Natural killer cell treated with Interleukin-12 subunit alpha and Interleukin-12 subunit beta and Interleukin-15 and Interleukin-18, amount 100 ng/mL, for 72 hours (primary cell): ENCODE data around the gene PPP1R3F. TPM values are rescaled to one million over a fixed set of nuclear protein-coding genes. Genes with fewer than 3 reads are reported as not detected.
"Not testable (repeated sequence)": the region's sequence is repeated elsewhere in the genome, so short reads cannot be mapped to it uniquely, and the experiment has no call there.

Experiments
- ATAC-seq, 2 donors: fragments of 150-1000 bp; cut with Tn5 transposase in 1 of 2; sonication (Bioruptor Pico), chemical (Tn5 transposase) in 1 of 2; 2 replicates each; pipeline ENCODE4 v1.10.0; 2021
- DNase-seq: peaks from one replicate; pipeline ENCODE4 v3.0.0; 2022; ENCODE audit warnings: low spot score
- H3K27ac Mint-ChIP-seq, 2 donors: 1 replicate in 1 of 2; 2 replicates in 1 of 2; pipeline ENCODE4 v1.8.0; 2022; ENCODE audit warnings: mixed read lengths in 2 of 2, mild to moderate bottlenecking in 1 of 2, moderate library complexity in 1 of 2
- H3K27me3 Mint-ChIP-seq, 2 donors: 1 replicate in 1 of 2; 2 replicates in 1 of 2; pipeline ENCODE4 v1.8.0; 2022; ENCODE audit warnings: mixed read lengths in 2 of 2
- H3K36me3 Mint-ChIP-seq: one replicate; pipeline ENCODE4 v1.8.0; 2022; ENCODE audit warnings: mixed read lengths
- H3K4me1 Mint-ChIP-seq, 2 donors: 1 replicate in 1 of 2; 2 replicates in 1 of 2; pipeline ENCODE4 v1.8.0; 2022; ENCODE audit warnings: low read depth in 2 of 2, mixed read lengths in 2 of 2, mild to moderate bottlenecking in 1 of 2
- H3K4me3 Mint-ChIP-seq: one replicate; pipeline ENCODE4 v1.8.0; 2022; ENCODE audit warnings: mixed read lengths
- H3K9me3 Mint-ChIP-seq: 2 replicates; pipeline ENCODE4 v1.8.0; 2022; ENCODE audit warnings: mixed read lengths
- total RNA-seq, 2 donors: library from RNA; stranded (reverse); gene quantifications; one replicate each; pipeline ENCODE4 v1.2.3, GENCODE V29; 2022

Gene PPP1R3F
- total RNA-seq, 2 donors from 2014 or later = 3.4 to 3.8 TPM

DNA sequence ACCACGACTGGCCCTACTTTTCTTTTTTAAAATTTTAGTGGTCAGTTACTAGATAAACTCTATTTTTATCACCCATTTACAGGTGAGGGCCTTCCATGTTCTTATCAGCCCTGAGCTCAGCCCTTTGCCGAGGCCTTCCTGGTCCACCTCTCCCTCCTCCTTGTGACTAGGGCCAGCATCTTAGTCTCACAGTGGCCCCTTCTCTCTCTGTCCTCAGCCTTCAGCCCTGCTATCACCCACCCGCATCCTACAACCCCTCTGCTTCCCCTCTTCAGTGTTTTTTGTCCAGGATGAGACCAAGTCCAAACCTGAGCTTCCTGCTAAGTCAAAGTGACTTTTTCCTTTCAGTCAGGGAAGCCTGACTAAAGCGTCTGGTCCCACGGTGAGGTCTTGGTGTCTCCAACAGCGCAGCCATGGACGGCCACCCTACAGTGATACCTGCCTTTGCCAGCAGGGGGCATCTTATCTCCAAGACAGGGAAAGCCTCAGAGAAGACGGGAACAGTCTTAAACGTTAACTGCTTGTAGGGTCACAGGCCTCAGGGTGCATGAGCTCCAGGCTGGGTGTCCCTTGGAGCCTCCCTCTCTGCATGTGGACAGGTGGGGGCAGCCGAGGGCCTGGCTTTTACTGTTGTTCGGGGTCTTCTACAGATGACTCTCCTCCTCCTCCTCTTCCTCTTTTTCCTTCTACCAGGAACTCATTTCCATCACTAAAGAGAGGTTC lies 22.2 kb downstream of the PPP1R3F start:
- peak; percentile 69 to 74 for ATAC-seq
- Mint-ChIP-seq H3K27ac (no peak overlapping the region), H3K36me3 (no peaks in the 10 kb centered on the region)

DNA sequence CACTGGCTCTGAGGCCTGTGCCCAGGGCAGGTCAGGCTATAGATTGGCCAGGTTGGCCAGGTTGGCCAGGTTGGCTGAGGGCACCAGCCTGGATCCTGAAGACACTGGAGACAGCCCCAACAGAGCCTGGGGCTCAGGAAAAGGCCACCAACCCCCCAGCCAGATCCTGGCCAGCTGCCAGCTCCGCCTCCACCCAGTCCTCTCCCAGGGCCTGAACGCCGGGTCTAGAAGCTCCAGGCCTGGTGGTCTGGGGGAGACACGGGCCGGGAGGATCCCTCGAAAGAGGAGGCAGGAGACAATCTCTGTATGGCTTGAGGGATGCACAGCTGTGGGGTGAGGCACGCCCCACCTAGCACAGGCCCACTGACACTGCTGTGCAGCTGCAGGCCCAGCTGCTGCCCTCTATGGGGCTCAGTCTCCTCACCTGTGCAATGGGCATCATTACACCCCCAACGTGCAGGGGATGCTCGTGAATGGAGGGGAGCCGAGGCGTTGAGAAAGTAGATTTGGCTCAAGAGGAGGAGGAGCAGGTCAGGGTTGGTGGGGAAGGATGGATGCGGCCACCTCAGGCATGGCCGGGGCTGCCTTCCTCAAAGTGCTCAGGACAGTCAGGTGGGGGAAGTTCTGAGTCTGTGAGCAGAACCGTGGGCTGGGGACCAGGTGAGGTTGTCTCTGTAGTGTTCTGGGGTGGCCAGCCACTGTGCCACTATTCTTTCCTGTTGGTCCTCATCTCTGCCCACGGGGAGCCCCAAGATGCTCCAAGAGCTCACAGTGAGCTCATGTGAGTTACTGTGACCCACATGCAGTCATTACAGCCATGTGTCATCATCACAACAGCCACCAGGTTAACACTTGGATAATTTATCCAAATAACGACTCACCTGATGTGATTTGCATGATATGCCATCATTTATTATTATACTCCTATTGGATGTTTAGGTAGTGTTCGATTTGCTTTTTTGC lies 23.1 kb downstream of the PPP1R3F start:
- Mint-ChIP-seq H3K27ac (no peak overlapping the region), H3K4me3 (no peak overlapping the region), H3K9me3 (no peaks in the 10 kb centered on the region), H3K4me1 (peaks cover 5 to 7% of the 10 kb centered on the region in 2 donors), H3K36me3 (no peaks in the 10 kb centered on the region), H3K27me3 (peaks cover 7 to 19% of the 10 kb centered on the region in 2 donors)
- DNase-seq = no peak
- ATAC-seq = no peak

More for the DNA sequence above, 22.2 kb downstream of the PPP1R3F start:
- DNase-seq = peak; percentile 75
- Mint-ChIP-seq H3K9me3 (no peaks in the 10 kb centered on the region), H3K4me3 (no peak overlapping the region), H3K27me3 (peaks cover 7 to 17% of the 10 kb centered on the region in 2 donors), H3K4me1 (peaks cover 10 to 11% of the 10 kb centered on the region in 2 donors)

DNA sequence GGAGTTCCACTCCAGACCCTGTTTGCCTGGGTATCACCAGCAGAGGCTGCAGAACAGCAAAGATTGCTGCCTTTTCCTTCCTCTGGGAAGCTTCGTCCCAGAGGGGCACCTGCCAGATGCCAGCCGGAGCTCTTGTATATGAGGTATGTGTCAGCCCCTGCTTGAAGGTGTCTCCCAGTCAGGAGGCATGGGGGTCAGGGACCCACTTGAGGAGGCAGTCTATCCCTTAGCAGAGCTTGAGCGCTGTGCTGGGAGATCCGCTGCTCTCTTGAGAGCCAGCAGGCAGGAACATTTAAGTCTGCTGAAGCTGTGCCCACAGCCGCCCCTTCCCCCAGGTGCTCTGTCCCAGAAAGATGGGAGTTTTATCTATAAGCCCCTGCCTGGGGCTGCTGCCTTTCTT lies 29.7 kb downstream of the PPP1R3F start:
- DNase-seq, H3K36me3 Mint-ChIP-seq, H3K9me3 Mint-ChIP-seq, ATAC-seq, H3K27ac Mint-ChIP-seq, H3K4me1 Mint-ChIP-seq, H3K4me3 Mint-ChIP-seq: not testable (repeated sequence)
- peaks cover 7 to 30% of the 10 kb centered on the region in 2 donors for H3K27me3 Mint-ChIP-seq

DNA sequence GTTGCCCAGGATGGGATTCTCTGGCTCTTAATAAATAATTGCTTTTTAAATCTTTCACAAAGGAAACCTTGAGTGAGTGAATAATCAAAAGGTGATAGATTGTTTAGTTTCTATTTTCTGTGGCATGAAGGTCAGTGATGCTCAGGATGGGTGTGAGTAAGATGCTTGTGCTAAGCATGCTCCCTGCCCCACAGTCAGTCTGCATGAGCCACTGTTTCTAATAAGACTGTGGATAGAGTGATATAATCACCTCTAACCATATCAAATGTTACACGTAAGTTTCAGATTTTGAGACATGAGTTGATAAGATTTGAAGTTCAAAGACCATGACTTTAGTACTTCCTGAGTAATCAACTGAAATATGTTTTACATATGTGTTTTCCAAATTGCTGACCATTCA lies 31.1 kb downstream of the PPP1R3F start:
- ATAC-seq (no peak), DNase-seq (no peak)
- no peak overlapping the region for H3K27ac Mint-ChIP-seq
- no peaks in the 10 kb centered on the region for H3K9me3 Mint-ChIP-seq
- H3K4me1 Mint-ChIP-seq = no peaks in the 10 kb centered on the region
- no peaks in the 10 kb centered on the region for H3K36me3 Mint-ChIP-seq
- H3K4me3 Mint-ChIP-seq = no peak overlapping the region
- H3K27me3 Mint-ChIP-seq = peaks cover 7 to 31% of the 10 kb centered on the region in 2 donors

DNA sequence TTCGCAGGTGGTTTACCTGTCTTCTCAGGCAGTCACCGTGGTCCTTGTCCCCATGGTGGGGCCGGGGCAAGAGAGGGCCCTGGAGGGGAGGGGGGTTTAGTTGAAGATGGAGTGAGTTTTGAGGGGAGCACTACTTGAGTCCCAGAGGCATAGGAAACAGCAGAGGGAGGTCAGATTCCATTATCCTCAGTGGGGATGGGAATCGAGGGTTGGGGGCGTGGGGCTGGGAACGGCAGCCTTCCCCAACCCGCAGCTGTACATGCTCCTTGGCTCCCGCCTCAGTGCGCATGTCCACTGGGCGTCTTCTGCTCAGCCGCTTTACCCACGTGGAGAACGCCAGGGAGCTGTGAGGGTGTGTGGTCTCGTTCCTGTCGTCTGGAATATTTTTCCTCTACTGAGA lies 33.8 kb downstream of the PPP1R3F start, which contains the start of gene GAGE10:
Gene GAGE10, plus strand, starts transcription at position 301 of the 400 bp plus-strand sequence. CDS start 1,214 bp downstream, outside the sequence.
- Mint-ChIP-seq H3K36me3 (no peaks in the 10 kb centered on the region), H3K4me3 (no peak within 1 kb of the TSS), H3K9me3 (no peaks in the 10 kb centered on the region), H3K4me1 (peaks cover 3% of the 10 kb centered on the region in 2 donors), H3K27ac (no peak within 1 kb of the TSS), H3K27me3 (peaks cover 6 to 24% of the 10 kb centered on the region in 2 donors)
- ATAC-seq (no peak), DNase-seq (no peak)

DNA sequence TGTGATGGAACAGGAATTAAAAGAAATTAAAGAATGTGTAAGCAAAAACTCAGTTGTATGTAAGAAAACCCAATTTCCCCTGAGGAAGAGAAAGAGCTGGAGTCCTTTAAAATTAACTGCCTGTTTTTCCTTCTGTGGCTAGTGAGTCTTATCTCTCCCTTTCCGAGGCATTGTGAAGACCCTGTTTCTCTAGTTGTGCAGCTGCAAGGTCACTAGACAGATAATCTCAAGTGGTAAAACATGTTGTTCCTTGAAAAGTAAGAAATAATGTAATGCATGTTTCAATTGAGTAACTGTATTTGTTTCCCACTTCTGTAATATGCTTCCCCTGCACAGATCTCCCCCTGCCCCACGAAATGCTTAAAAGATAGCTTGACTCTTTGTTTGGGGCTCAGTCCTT lies 38.2 kb downstream of the PPP1R3F start:
- not testable (repeated sequence) for DNase-seq, H3K9me3 Mint-ChIP-seq, H3K4me3 Mint-ChIP-seq, ATAC-seq, H3K27ac Mint-ChIP-seq, H3K36me3 Mint-ChIP-seq
- peaks cover 0 to 20% of the 10 kb centered on the region in 2 donors for H3K27me3 Mint-ChIP-seq
- peaks cover 24 to 25% of the 10 kb centered on the region in 2 donors for H3K4me1 Mint-ChIP-seq

DNA sequence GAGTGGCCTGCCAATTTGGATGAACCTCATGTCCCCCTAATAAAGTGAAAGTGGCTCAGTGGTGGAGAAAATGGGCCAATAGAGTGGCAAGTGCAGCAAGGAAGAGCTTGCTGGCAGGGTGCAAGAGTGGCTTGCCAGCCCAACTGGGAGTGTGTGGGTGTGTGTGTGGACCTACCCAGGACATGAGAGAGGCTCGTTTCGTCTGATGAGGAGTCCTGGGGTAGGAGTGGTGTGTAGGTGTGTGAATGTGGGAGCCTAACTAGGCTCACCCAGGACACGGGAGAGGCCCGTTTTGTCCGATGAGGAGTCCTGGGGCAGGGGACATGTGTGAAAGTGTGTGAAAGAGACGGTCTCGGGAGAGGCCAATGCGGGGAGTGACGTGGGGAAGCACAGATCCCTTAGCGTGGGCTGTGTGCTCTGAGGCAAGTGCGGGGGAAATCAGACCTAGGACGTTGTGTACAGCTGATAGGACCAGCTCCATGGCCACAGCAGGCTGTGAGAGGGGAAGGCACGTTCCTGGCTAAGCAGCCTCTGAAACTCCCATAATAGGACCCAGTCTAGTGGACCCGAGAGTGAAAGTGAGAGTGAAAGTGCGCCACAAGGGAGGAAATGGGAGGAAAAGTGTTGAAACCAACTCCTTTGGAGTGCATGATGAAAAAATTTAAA lies 39.1 kb downstream of the PPP1R3F start:
- peaks cover 0 to 18% of the 10 kb centered on the region in 2 donors for H3K27me3 Mint-ChIP-seq
- H3K27ac Mint-ChIP-seq = peak overlapping the region; percentile 53 to 65
- H3K4me3 Mint-ChIP-seq = peak overlapping the region; percentile 77
- ATAC-seq = peak in 1 of 2 donors; percentile 79
- no peaks in the 10 kb centered on the region for H3K9me3 Mint-ChIP-seq
- peaks cover 24 to 25% of the 10 kb centered on the region in 2 donors for H3K4me1 Mint-ChIP-seq
- DNase-seq = no peak
- no peaks in the 10 kb centered on the region for H3K36me3 Mint-ChIP-seq

DNA sequence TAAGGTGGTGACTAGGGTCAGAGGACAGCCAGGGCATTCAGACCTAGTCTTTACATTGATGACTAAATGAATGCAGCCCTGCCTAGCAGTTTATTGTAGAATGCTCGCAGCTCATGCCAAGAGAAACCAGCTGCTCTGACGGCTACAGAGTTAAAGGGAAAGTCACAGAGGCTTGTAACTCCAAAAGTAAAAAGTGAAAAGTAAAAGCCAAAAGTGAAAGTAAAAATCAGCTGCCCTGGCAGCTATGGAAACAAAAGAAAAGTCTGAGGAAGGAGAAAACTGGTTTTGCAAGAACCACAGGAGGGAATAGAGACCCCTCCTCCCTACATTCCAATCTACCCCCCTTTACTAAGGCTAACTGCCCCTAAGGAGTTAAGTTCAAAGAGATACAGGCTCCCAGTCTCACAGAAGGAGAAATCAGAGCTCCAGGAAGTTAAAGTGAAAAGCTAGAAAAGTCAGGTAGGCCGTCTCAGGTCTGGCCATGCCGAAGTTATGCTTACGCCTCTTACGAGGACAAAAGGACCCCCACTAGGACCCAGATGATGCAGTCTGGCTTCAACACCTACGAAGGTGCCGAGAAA lies 39.9 kb downstream of the PPP1R3F start:
- ATAC-seq (peak in 1 of 2 donors; percentile 40), DNase-seq (no peak)
- peak overlapping the region; percentile 53 to 65 for H3K27ac Mint-ChIP-seq
- H3K4me3 Mint-ChIP-seq = peak overlapping the region; percentile 77
- no peaks in the 10 kb centered on the region for H3K36me3 Mint-ChIP-seq
- H3K9me3 Mint-ChIP-seq = no peaks in the 10 kb centered on the region
- peaks cover 24 to 25% of the 10 kb centered on the region in 2 donors for H3K4me1 Mint-ChIP-seq
- peaks cover 0 to 14% of the 10 kb centered on the region in 2 donors for H3K27me3 Mint-ChIP-seq

DNA sequence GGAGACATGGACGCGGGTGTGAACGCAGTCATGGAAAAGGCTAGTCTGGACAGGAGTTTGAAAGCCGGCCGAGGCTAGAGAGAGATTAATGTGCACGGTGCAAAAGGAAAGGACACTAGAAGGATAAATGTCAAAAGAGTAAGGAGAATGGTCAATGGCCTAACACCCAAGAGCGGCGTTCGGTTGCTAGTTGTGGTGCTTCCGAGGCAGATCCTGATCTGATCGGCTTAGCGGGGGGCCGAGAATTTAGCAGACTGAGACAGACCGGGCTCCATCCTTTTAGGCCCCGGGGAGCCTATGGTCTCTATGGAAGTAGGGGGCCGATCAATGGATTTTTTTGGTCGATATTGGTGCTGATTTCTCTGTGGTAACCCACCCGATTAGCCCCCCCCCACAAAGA lies 40.8 kb downstream of the PPP1R3F start:
- Mint-ChIP-seq H3K36me3 (no peaks in the 10 kb centered on the region), H3K27ac (no peak overlapping the region), H3K27me3 (peaks cover 0 to 16% of the 10 kb centered on the region in 2 donors), H3K4me1 (peaks cover 24 to 25% of the 10 kb centered on the region in 2 donors), H3K4me3 (no peak overlapping the region), H3K9me3 (no peaks in the 10 kb centered on the region)
- ATAC-seq = no peak
- DNase-seq = no peak

DNA sequence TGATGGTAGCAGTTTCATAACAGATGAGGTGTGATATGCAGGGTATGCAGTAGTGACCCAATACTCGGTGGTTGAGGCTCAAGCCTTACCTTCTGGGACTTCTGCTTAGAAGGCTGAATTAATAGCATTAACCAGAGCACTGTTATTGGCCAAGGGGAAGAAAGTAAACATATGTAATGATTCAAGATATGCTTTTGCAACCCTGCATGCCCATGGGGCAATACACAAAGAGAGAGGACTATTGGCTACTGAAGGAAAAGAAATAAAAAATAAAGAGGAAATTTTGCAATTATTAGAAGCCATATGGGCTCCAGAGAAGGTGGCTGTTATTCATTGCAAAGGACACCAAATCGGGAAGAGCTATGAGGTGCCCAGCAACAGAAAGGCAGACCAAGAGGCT lies 42.6 kb downstream of the PPP1R3F start:
- H3K4me1 Mint-ChIP-seq = peaks cover 24 to 25% of the 10 kb centered on the region in 2 donors
- ATAC-seq = no peak
- H3K4me3 Mint-ChIP-seq = no peak overlapping the region
- H3K27ac Mint-ChIP-seq = no peak overlapping the region
- no peak for DNase-seq
- no peaks in the 10 kb centered on the region for H3K9me3 Mint-ChIP-seq
- peaks cover 0 to 15% of the 10 kb centered on the region in 2 donors for H3K27me3 Mint-ChIP-seq
- no peaks in the 10 kb centered on the region for H3K36me3 Mint-ChIP-seq

DNA sequence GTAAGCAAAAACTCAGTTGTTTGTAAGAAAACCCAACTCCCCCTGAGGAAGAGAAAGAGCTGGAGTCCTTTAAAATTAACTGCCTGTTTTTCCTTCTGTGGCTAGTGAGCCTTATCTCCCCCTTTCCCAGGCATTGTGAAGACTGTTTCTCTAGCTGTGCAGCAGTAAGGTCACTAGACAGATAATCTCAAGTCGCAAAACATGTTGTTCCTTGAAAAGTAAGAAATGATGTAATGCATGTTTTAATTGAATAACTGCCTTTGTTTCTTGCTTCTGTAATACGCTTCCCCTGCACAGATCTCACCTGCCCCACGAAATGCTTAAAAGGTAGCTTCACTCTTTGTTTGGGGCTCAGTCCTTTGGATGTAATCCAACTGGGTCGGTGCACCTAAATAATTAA lies 46.5 kb downstream of the PPP1R3F start:
- Mint-ChIP-seq H3K4me3 (no peak overlapping the region), H3K27ac (no peak overlapping the region), H3K36me3 (no peaks in the 10 kb centered on the region), H3K9me3 (no peaks in the 10 kb centered on the region), H3K27me3 (peaks cover 0 to 13% of the 10 kb centered on the region in 2 donors), H3K4me1 (no peaks in the 10 kb centered on the region)
- DNase-seq (no peak), ATAC-seq (no peak)

DNA sequence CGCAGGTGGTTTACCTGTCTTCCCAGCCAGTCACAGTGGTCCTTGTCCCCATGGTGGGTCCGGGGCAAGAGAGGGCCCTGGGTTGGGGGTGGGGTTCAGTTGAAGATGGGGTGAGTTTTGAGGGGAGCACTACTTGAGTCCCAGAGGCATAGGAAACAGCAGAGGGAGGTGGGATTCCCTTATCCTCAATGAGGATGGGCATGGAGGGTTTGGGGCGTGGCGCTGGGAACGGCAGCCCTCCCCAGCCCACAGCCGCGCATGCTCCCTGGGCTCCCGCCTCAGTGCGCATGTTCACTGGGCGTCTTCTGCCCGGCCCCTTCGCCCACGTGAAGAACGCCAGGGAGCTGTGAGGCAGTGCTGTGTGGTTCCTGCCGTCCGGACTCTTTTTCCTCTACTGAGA lies 52.1 kb downstream of the PPP1R3F start, which contains the start of gene GAGE12J:
Gene GAGE12J, plus strand, starts transcription at position 301 of the 400 bp plus-strand sequence. CDS start 1,157 bp downstream, outside the sequence.
- DNase-seq, H3K27ac Mint-ChIP-seq, H3K4me3 Mint-ChIP-seq, H3K9me3 Mint-ChIP-seq, H3K36me3 Mint-ChIP-seq, ATAC-seq, H3K4me1 Mint-ChIP-seq, H3K27me3 Mint-ChIP-seq: not testable (repeated sequence)

DNA sequence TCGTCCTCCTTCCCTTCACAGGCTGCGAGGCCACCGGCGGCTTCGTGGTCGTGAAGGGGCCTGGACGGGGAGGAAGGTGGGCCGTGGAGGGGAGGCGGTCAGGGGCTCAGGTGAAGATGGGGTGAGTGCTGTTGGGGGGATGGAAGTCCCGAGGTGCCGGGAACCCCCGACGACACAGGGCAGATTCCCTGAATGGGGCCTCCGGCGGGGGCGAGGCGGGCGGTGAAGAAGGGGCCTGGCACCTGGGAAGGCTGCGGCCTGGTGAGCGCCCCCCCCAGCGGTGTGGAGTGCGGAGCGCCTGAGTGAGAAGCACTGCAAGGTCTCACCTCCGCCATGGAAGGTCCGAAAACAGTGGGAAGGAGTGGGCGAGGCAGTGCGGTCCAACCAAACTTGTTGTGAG lies 52.7 kb downstream of the PPP1R3F start:
- H3K9me3 Mint-ChIP-seq, H3K36me3 Mint-ChIP-seq, H3K4me3 Mint-ChIP-seq, H3K27me3 Mint-ChIP-seq, DNase-seq, H3K4me1 Mint-ChIP-seq, H3K27ac Mint-ChIP-seq, ATAC-seq: not testable (repeated sequence)
